NT2/D1 (cell line): ENCODE data around the gene DENND1C.

Experiments
- DNase-seq: peaks from one replicate; pipeline ENCODE4 v3.0.0-alpha.2; 2011; ENCODE audit warnings: low read depth, low spot score
- H3K27me3 ChIP-seq: 2 replicates; pipeline ENCODE4 v1.6.0; 2011; ENCODE audit warnings: mild to moderate bottlenecking; ENCODE audit not compliant: insufficient read length, insufficient read depth
- H3K36me3 ChIP-seq: 2 replicates; pipeline ENCODE4 v1.6.1; 2011; ENCODE audit warnings: mild to moderate bottlenecking, low read length, mixed read lengths; ENCODE audit not compliant: insufficient read depth, insufficient read length
- H3K4me1 ChIP-seq: 2 replicates; pipeline ENCODE4 v1.5.1; 2011; ENCODE audit not compliant: insufficient read depth, insufficient read length
- H3K4me3 ChIP-seq: 2 replicates; pipeline ENCODE4 v1.5.1; 2011; ENCODE audit warnings: low read depth; ENCODE audit not compliant: insufficient read length
- H3K9ac ChIP-seq: 2 replicates; pipeline ENCODE4 v1.6.0; 2011; ENCODE audit warnings: low read depth; ENCODE audit not compliant: insufficient read length
- H3K9me3 ChIP-seq: 2 replicates; pipeline ENCODE4 v1.5.1; 2011; ENCODE audit warnings: mild to moderate bottlenecking, low read length; ENCODE audit not compliant: insufficient read depth
- SUZ12 ChIP-seq: IDR thresholded peaks from 2 replicates; pipeline ENCODE4 v1.6.1; 2011; ENCODE audit not compliant: insufficient read length, insufficient read depth; ENCODE audit errors: extremely low read depth
- YY1 ChIP-seq: IDR thresholded peaks from 2 replicates; pipeline ENCODE4 v1.6.1; 2011; ENCODE audit not compliant: insufficient read length, insufficient read depth
- ZNF274 ChIP-seq: IDR thresholded peaks from 2 replicates; pipeline ENCODE4 v1.6.1; 2011; ENCODE audit warnings: mild to moderate bottlenecking, low read depth, low read length

The DENND1C gene

GRCh38 chr19:6455924-6456323, 25.7 kb downstream of the DENND1C start:
- Histone ChIP-seq H3K27me3 (peaks cover 2% of the 10 kb centered on the region), H3K36me3 (peaks cover 40% of the 10 kb centered on the region), H3K4me1 (peaks cover 8% of the 10 kb centered on the region), H3K4me3 (no peak overlapping the region), H3K9me3 (peaks cover 23% of the 10 kb centered on the region), H3K9ac (no peak overlapping the region)
- TF ChIP-seq SUZ12, result no peak
- TF ChIP-seq ZNF274, result no peak
- TF ChIP-seq YY1, result no peak
- no peak for DNase-seq

- H3K36me3 ChIP-seq, result peaks cover 44% of the 10 kb centered on the region
- DNase-seq, result no peak
- H3K27me3 ChIP-seq, result peaks cover 2% of the 10 kb centered on the region
- no peak overlapping the region for H3K4me3 ChIP-seq
- TF ChIP-seq SUZ12 (no peak), YY1 (no peak), ZNF274 (no peak)
- H3K9ac ChIP-seq, result no peak overlapping the region
- H3K9me3 ChIP-seq, result peaks cover 23% of the 10 kb centered on the region
- H3K4me1 ChIP-seq, result peaks cover 8% of the 10 kb centered on the region
Observed at GRCh38 chr19:6453951-6454565, 27.5 kb downstream of the DENND1C start.

DNA sequence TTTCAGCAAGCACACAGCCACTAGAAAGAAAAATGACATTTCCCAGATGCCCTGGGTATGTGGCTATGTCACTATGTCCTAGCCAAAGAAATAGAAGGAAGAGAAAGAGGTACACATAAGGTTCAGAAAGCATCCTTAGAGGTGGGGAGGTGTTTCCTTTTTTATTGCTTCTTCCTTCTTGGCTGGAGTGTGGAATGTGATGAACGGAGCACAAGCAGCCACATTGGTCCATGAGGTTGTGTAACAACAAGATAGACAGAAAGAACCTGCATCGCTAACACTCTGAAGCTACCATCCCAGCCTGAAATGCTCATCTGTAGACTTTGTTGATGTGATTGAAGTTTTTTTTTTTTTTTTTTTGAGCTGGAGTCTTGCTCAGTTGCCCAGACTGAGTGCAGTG, 28.7 kb downstream of the DENND1C start:
- no peak overlapping the region for H3K4me3 ChIP-seq
- H3K4me1 ChIP-seq, result peaks cover under 1% of the 10 kb centered on the region
- H3K9me3 ChIP-seq, result peaks cover 23% of the 10 kb centered on the region
- peaks cover 44% of the 10 kb centered on the region for H3K36me3 ChIP-seq
- TF ChIP-seq YY1, result no peak
- TF ChIP-seq SUZ12, result no peak
- no peak for TF ChIP-seq ZNF274
- no peak overlapping the region for H3K9ac ChIP-seq
- no peak for DNase-seq
- no peaks in the 10 kb centered on the region for H3K27me3 ChIP-seq

- no peaks in the 10 kb centered on the region for H3K27me3 ChIP-seq
- H3K9me3 ChIP-seq, result peaks cover 23% of the 10 kb centered on the region
- no peak for DNase-seq
- no peak overlapping the region for H3K4me3 ChIP-seq
- no peaks in the 10 kb centered on the region for H3K4me1 ChIP-seq
- TF ChIP-seq YY1, result no peak
- no peak for TF ChIP-seq ZNF274
- no peak for TF ChIP-seq SUZ12
- no peak overlapping the region for H3K9ac ChIP-seq
- peaks cover 39% of the 10 kb centered on the region for H3K36me3 ChIP-seq
Observed at GRCh38 chr19:6452223-6452614, 29.4 kb downstream of the DENND1C start.

GRCh38 chr19:6451583-6452222, 29.9 kb downstream of the DENND1C start:
- Histone ChIP-seq H3K9me3 (peaks cover 23% of the 10 kb centered on the region), H3K27me3 (no peaks in the 10 kb centered on the region), H3K36me3 (peaks cover 38% of the 10 kb centered on the region), H3K4me3 (no peak overlapping the region), H3K4me1 (no peaks in the 10 kb centered on the region), H3K9ac (no peak overlapping the region)
- DNase-seq, result no peak
- TF ChIP-seq ZNF274 (no peak), SUZ12 (no peak), YY1 (no peak)

GRCh38 chr19:6450166-6450565, 31.4 kb downstream of the DENND1C start:
- Histone ChIP-seq H3K9ac (no peak overlapping the region), H3K9me3 (peaks cover 23% of the 10 kb centered on the region), H3K4me1 (no peaks in the 10 kb centered on the region), H3K4me3 (no peak overlapping the region), H3K27me3 (no peaks in the 10 kb centered on the region), H3K36me3 (peaks cover 27% of the 10 kb centered on the region)
- DNase-seq, result no peak
- TF ChIP-seq ZNF274 (no peak), SUZ12 (no peak), YY1 (no peak)

DNA sequence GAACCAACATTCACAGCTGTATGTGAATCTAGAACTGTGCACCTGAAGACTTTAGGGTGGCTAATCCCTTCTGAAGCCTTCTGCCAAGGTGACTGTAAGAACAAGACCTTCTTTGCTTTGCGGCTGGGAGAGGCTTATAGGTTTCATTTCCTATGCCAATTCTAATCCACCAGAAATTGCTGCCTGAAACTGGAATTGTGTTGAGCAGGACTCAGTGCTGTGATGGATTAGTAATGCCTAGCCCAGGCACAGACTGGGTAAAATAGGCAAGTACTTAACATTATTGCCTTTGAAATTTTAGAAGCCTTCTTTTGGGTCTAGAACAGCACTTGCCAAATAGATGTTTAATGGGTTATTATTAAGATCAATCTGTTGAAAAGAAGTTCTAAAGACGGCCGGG, 33.5 kb downstream of the DENND1C start:
- no peak for DNase-seq
- TF ChIP-seq YY1 (no peak), SUZ12 (no peak), ZNF274 (no peak)
- peaks cover 9% of the 10 kb centered on the region for H3K36me3 ChIP-seq

More for the DNA sequence above, 33.5 kb downstream of the DENND1C start:
- Histone ChIP-seq H3K9me3 (0 out of 2 replicates have a peak, but pooled peaks cover 3% of the 10 kb centered on the region), H3K27me3 (no peaks in the 10 kb centered on the region), H3K9ac (no peak overlapping the region), H3K4me1 (no peaks in the 10 kb centered on the region), H3K4me3 (no peak overlapping the region)
